HG03520 (cell line): ENCODE results near the gene HDAC4.
"Not testable (repeated sequence)": the region's sequence is repeated elsewhere in the genome, so short reads cannot be mapped to it uniquely, and the experiment has no call there.

Experiments
- ATAC-seq: cut with Tn5 transposase; IDR thresholded peaks from one replicate; pipeline ENCODE4 v1.9.1; 2021; ENCODE audit warnings: mild to moderate bottlenecking, moderate library complexity; ENCODE audit not compliant: unreplicated experiment

HDAC4 gene

DNA sequence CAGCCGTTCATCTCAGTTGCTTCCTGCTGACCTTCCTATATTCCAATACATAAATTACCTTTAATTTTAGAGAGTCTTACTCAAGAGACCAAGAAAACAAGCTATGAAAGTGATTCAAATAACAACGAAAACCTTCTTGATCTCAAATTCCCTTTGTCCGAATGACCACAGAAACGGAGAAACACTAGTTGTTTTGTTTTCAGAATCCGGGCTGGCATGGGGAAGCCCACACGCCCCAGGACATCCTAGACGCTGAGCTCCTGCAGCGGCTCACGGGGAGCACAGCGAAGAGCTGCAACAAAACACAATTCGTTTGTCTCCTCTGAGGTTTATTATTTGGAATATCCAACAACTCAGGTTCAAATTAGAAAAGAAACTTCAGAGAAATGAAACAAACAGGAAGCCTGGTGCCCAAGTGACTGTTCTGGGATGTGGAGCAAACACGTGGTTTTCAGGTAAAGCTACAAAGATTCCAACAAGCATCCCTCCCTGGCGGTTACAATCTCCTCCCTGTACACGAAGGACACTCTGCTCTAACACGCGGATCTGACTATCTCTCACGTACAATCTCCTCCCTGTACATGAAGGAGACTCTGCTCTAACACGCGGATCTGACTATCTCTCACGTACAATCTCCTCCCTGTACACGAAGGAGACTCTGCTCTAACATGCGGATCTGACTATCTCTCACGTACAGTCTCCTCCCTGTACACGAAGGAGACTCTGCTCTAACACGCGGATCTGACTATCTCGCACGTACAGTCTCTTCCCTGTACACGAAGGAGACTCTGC lies 315.4 kb downstream of the HDAC4 start:
- no peak for ATAC-seq

DNA sequence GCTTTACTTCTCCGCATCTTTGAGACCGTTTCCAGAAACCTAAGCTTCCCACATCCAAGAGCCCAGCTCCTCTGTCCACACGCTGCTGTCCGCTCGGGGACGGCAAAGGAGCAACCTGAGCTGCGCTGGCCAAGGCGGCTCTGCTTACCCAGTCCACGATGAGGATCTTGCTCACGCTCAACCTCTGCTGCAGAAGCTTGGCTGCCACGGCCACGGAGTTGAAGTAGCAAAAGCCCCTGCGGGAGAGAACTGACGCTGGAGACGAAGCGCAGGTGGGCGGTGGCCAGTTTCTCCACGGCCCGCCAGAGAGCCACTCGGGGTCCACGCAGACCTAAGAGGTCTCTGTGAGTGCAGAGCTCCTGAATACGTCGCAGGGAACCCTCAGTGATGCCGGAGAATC lies 316.8 kb downstream of the HDAC4 start:
- ATAC-seq, result no peak

DNA sequence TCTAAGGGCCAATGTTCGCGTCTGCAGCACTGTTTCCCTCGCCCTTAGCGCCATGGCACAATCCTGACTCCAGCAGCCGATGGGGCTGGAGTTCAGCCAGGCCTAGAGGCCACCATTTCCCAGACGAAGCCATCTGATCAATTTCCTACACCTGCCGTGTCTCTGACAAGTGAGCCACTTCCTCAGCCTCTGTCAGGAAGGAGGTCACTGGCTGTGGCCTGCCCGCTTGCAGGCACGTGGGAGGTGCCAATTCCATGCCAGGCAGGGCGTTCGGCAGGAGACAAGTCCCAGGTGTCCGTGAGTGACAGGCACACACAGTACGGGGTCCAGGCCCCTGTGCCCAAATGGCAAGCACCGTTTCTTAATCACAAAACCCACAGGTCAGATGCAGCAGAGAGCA lies 318.4 kb downstream of the HDAC4 start:
- ATAC-seq, result no peak

DNA sequence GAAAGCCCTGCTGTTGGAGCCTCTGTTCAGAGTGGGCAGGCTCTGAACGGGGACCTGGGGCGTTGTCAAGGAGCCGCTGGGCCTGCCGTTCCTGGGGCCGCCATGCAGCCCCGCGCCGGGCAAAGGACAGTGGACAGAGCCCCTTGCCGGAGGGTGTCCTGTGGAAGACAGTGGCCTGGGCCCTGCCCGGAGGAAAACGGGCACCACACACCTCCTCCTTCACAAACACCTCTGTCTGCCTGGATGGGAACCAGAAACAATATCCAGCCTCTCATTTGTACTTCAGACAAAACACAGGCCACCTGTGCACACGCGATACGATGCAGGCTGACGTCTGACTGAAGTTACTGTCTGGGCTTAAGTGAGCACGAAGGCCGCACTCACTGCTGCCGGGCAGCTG lies 319.2 kb downstream of the HDAC4 start:
- no peak for ATAC-seq

DNA sequence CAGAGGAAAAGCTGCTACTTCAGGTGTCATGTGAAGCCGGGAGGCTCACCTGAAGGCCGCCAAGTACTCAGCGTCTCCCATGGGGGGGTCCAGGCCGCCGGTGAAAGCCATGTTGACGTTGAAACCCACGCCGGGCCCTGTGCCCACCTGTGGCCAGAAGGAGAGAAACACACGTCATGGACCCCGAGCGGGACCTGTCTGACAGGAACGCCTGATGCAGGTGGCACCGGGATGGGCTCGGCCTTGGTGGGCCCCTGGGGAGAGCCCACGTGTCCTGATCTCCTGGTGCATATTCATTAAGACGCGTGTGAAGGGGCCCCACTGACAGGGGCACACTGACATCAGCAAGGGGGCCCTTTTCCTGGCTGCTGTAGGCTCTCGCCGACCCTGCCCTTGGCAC lies 319.8 kb downstream of the HDAC4 start:
- ATAC-seq, result no peak

DNA sequence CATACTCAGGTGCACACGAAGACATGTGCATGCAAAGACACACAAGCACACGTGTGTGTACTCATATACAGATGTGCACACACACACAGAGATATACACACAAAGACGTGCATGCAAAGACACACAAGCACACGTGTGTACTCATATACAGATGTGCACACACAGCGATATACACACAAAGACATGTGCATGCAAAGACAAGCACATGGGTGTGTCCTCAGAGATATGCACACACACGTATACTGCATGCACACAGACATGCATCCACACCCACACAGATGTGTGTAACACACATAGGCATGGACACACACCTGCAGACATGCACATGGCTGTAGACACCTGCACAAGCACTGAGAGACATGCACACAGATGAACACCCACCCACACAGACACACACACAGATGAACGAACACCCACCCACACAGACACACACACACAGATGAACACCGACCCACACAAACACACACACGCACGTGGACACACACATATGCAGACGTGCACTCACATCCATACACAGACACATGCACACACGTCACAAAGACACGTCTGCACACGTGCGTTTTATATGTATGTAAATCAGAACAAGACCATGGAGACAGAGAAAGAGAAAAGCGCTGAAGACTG lies 321.0 kb downstream of the HDAC4 start:
- ATAC-seq, result no peak

DNA sequence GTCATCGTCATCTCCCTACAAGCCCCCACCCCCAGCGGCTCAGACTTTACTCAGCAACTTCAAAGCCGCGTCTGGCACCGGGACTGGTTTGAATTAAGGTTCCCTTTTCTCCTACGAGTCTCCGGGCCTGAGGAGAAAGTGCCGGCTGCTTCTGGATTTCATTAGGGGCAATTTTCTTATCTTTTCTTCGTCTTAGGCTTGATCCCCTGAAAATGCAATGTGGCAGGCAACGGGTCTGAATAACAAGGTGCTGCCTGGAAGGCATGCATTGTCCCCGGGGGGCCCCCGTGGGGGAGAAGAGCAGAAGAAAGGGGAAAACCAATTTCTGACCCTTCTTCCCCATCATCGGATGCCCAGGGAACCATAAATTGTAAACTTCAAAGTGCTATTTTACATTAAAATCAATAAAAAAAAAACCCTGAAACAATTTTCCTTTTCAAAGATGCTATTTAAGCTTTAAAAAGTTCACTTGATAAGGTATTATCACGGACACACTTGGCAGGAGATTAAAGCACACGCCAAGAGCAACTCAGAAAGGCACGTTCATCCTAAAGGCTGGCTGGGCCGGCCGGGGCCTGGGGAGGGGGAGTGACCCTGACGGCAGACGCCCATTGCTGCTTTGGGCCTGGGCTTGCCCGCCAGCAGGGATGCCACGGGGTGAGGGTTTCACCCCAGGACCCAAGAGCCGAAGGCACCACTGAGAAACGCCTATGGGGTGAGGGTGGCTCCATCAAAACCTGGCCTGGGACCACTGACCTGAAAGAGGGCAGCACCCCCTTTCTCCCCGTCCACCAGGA lies 322.5 kb downstream of the HDAC4 start:
- no peak for ATAC-seq

DNA sequence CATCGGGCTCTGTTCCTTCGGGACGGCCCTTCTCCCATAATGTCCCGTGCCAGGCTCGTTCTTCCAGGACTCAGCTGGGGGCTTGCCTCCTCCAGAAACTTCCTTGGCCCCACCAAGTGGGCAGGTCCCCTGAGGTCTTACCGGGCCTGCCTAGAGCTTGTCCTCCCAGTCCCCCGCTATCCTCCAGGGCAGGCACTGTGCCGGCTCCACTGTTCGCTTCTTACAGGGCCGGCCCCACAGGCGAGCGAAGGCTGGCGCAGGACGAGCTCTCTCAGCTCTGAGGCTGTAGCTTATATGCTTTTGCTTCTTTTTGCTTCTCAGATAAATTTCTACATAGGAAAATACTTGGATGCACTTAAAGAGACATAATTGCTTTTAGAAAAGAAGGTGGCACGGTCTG lies 323.6 kb downstream of the HDAC4 start:
- ATAC-seq, result no peak

DNA sequence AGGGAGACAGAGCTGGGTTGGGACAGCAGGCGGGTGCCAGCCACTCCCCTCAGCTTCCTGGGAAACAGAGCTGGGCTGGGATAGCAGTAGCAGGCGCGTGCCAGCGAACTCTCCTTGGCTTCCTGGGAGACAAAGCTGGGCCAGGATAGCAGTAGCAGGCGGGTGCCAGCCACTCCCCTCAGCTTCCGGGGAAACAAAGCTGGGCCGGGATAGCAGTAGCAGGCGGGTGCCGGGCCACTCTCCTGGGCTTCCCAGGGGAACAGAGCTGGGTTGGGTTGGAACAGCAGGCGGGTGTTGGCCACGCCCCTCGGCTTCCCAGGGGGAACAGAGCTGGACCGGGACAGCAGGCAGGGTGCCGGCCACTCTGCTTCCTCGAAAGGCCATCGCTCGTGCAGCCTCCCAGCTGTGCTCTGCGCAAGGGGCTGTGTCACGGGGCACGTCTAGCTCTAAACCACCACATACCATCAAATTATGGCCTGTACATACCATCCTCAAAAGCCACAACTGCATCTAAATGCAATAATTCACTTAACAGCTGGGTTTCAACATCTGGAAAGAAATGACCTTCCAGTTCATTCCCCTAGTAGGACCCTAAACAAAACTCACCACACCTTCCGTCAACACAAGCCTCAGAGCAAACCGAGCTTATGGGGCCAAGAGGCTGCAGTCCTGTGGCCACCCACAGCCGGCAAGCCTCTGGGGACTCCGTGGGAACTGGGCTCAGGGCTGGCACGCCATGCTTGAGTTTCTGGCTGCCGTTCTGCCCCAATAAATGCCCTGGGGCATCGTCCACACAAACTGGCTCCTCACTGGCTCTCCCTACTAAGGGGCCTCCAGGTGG lies 324.7 kb downstream of the HDAC4 start:
- ATAC-seq, result no peak

DNA sequence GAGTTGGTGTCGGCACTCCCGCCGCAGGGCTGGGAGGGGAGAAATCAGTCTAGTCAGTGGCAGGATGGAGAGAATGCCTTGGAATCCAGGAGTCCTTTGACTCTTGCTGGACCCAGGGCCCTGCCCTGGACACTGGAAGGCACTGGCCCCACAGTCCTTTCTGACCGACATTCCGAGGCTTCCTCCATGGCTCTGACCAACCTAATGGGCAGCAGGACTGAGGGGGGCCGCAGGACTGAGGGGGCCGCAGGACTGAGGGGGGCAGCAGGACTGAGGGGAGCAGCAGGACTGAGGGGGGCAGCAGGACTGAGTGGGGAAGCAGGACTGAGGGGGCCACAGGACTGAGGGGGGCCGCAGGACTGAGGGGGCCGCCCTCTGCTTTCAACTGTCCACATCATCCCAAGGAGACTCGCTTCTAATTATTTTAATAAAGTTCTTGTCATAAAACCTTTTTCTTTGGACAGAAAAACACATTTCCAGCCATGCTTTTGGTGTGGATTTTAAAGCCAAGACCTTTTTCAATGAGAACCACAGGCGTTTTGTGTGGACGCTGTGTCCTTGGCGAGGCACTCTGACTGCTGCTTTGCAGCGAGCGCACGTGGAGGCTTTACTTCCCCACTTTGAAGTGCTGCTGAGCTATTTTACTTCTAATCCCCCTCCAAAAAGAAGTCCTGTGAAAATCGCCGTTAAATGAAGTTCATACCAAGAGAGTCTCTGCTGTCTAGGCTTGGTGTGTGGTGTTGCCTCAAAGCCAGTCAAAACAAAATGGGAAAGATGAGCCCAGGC lies 326.9 kb downstream of the HDAC4 start:
- no peak for ATAC-seq

DNA sequence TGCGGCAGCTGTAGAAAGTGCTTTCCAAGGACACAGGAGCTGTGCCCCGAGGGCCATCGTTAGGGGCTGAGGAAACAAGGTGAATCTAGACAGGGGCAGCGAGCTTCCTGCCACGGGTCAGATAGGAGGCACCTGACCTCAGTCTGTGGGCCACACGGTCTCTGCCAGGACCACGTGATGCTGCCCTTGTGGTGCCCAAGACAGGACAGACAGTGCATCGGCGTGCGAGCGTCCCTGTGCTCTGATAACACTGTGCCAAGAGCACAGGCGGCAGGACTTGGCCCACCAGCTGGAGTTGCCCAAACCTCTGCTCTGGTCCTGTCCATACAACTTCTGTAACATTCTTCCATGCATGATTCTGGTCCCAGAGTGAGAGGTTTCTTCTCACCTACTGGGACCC lies 327.6 kb downstream of the HDAC4 start:
- ATAC-seq, result no peak

DNA sequence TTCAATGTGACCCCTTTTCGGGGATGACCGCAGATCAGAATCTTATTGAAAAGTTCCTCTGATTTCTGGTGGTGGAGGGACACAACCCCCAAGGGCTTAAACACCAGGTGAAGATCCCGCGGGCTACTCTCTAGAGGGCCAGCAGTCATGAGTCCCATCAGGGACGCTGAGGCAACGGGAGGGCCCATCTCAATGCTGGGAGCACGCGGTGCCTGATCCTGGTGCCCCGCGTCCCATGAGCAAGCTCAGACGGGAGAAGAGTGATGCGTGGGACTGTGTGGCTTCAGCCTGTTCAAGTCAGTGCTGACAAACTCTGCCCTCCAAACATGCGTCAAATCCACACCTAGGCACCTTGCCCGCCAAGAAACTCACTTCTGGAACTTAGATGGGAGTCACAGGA lies 328.0 kb downstream of the HDAC4 start:
- ATAC-seq, result no peak

DNA sequence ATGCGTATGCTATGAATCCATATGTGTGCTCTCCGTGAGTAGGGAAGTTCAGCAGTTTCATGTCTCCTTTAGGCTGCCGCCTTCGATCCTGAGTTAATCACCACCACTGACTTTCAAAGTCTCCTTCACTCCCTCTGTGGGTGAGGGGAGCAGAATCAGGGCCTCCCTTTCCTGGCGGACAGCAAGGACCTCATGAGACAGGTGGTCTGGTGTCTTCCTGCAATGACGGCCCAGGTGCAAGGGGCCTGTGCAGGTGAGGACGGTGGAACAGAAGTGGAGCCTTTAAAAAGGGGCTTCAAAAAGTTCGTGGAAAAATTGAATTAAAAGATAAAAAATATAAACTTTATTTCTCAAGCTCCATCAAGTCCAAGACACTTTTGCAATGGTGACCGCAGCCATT lies 330.4 kb downstream of the HDAC4 start:
- no peak for ATAC-seq

DNA sequence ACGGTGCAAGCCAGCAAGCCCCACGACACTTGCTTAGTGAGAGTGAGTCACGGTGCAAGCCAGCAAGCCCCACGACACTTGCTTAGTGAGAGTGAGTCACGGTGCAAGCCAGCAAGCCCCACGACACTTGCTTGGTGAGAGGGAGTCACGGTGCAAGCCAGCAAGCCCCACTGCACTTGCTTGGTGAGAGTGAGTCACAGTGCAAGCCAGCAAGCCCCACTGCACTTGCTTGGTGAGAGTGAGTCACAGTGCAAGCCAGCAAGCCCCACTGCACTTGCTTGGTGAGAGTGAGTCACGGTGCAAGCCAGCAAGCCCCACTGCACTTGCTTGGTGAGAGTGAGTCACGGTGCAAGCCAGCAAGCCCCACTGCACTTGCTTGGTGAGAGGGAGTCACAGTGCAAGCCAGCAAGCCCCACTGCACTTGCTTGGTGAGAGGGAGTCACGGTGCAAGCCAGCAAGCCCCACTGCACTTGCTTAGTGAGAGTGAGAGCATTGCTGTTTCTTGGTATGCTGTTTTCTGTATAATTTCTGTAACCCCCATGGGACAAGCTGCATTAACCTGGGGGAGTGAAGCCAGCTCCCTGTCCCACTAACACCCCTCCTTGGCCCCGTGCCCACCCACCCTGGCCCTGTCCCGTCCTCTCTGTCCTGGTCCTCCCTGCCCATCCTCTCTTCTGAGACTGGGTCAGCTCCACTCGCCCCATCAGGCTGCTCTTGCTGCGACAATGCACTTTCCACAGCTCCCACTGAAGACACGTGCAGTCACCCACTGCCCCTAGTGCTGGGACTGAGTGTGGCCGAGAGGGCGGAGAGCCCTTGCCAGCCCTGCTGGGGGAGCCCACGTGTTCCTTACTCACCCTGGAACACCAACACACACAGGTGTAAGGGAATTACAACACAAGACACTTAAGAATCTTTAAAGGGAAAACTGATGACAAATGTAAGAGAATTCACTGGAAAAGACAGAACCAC lies 331.2 kb downstream of the HDAC4 start:
- ATAC-seq, result not testable (repeated sequence)

DNA sequence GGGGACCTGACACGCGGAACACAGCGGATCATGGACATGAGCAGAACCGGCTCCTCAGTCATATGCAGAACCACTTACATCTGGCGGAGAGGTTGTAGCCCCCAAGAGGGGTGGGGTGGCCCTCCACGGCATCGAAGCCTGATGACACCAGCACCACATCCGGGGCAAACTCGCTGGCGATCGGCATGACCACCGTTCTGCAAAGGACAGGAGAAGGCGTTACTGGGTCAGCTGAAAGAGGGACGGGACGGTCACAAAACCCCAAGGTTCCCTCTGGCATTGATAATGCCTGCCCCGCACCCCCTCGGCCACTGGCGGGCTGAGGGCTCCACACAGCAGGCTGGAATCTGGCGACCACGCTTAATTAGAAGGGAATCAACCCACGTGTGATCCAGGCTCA lies 332.4 kb downstream of the HDAC4 start:
- ATAC-seq, result no peak

DNA sequence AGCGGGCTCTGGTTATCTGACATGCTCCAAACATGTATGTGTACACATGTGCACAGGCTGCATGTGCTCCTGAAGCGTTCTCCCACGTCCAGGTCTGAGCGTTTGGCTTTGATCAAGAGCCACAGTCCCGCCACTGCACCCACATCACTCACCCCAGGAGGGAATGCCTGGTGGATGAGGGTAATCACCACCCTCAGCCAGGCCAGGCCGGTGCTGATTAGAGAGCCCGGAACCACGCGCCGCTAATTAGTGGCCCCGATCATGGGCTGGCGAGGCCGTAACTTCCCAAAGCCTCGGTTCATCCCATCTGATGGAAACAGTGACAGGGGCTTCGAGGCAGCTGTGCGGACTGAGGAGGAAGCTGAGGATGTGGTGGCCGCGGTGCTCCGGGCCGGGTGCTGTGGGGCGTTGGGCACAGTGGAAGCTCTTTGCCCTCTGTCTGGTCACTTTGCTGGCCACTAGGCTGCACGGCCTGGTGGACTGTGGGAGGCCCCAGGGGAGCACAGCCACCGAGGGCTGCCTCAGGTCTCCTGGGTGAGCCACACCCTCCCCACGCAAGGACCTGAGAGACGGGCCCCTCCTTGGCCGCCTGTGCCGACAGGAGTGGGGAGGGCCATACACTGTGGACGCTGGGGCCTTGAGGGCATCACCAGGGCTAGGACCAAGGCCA lies 333.5 kb downstream of the HDAC4 start:
- ATAC-seq, result no peak

DNA sequence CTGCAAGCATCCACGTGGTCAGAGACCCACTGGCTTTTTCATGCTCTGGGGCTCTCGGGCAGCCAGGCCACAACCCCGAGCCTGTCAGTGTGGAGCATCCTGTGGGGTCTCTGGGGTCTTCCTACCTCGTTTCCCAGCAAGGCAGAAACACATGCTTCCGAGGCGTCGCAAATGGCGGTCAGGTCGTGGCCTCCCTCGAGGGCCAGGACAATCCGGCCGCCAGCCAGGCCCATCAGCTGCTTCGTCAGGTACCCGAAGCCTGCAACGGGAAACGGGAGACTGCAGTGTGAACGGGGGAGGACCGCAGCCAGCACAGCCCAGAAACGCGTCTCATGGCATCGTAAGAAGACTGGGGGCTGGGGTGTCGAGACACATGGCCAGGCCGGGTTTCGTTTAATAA lies 334.2 kb downstream of the HDAC4 start:
- ATAC-seq, result no peak

DNA sequence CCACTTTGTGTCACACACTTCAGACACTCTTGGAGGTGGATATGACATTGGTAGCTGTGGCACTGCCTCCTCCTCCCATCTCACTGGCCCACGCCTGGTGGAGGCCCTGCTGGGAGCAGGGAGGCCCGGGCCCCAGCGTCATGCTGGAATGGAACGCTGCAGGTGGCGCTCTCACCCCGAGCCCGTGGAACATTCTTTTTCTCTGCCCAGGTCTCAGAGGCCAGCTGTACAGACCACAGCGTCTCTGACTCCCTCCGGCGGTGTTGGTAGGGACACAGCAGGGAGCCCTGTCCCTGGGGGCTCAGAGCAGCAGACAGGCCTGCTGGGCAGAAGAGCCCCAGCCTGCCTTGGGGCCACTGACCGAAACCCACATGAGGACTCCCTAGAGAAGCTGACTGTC lies 334.9 kb downstream of the HDAC4 start:
- no peak for ATAC-seq

DNA sequence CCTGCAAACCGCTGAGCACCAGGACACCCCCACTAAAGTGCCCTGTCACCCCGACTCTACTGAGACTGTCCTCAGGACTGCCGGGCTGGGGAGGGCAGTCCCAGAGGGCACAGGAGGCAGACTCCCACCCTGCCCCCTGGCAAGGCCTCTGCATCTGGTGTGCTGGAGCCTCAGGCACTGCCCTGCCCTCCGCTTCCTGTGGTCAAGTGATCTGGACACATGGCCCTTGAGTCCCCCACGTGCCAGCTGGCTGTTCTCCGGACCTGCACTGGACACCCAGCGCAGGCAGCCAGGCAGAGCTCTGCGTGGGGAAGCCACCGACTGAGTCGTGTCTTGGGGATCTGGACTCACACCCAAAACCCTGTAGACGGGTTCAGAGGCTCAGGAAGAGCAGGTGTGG lies 335.3 kb downstream of the HDAC4 start:
- ATAC-seq, result no peak
